GM18870 (cell line): ENCODE results near the gene THBS1.

ENCODE experiments used
- ATAC-seq: cut with Tn5 transposase; IDR thresholded peaks from one replicate; pipeline ENCODE4 v1.9.1; 2021; ENCODE audit warnings: moderate library complexity; ENCODE audit not compliant: unreplicated experiment

Gene THBS1

DNA sequence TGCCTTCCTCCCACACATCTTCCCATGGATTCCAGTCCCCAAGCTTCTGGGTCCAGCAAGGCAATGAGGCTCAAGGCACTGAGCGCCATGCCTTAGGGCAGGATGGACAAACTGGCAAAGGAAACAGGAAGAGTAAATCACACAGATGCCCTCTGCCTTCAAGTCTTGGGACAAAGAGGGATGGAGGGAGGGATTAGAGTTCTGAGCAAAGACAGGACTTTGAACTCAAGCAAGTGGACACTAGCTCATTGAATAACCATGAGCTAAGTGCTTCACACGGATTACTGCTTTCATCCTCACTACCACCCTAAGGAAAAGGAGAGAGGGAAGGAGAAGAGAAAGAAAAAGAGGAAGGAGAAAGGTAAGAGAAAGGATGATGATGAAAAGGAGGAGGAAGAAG lies 7.6 kb upstream of the THBS1 start:
- ATAC-seq, result no peak

DNA sequence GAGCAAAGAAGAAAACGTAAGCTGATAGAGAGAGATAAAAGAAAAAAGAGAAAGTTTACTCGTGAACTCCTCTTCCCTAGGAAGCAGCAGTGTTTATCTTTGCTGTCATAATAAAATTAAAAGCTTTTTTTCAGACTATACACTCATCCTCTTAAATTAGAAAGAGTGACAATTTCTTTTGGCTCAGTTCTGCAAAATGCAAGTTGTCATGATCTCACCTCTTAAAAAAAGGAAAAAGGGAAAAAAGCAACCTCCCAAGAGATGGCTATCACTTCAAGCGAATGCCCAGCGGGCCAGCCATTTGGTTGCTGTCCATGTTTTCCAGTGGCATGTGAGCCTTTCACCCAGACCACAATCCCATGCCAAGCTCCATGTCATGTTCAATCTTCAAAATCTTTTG lies 7.0 kb upstream of the THBS1 start:
- no peak for ATAC-seq

- ATAC-seq, result no peak
These were observed 6.5 kb upstream of the THBS1 start for GRCh38 chr15:39574427-39574826.

DNA sequence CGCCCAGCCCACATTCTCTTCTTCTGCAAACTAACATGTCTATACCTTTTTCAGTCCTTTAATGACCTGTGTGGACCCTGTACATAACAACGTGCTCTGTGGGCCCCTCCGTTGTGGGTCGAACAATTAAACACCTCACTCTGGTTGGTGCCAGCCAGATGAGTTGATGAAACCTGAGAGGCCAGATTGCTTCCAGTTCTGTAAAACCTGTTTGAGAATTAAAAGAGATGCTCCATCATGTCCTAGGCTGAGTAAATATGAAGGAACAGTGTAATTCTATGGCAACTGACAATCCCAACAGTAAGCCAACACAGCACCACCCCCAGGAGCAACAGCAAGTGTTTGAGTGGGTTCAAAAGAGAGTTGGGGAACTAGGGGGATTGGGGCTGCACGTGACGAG lies 5.7 kb upstream of the THBS1 start:
- ATAC-seq, result no peak

- no peak for ATAC-seq
These were observed 1.9 kb upstream of the THBS1 start for GRCh38 chr15:39578851-39579486.

GRCh38 chr15:39579487-39580116 lies 1.3 kb upstream of the THBS1 start:
- no peak for ATAC-seq

DNA sequence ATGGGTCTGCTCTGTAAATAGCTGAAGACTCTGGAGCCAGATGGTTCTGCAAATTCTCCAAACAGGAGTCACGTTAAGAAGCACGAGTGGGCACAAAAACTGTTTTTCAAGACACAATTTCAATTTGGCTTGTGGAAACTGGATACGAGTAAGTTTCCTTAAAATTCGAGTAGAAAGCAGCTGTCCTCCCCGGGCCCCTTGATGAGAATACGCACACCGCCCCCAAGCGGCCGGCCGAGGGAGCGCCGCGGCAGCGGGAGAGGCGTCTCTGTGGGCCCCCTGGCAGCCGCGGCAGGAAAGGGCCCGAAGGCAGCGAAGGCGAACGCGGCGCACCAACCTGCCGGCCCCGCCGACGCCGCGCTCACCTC lies 778 bp upstream of the THBS1 start:
- no peak for ATAC-seq

GRCh38 chr15:39581242-39581792 lies 438 bp downstream of the THBS1 start:
- ATAC-seq, result no peak

DNA sequence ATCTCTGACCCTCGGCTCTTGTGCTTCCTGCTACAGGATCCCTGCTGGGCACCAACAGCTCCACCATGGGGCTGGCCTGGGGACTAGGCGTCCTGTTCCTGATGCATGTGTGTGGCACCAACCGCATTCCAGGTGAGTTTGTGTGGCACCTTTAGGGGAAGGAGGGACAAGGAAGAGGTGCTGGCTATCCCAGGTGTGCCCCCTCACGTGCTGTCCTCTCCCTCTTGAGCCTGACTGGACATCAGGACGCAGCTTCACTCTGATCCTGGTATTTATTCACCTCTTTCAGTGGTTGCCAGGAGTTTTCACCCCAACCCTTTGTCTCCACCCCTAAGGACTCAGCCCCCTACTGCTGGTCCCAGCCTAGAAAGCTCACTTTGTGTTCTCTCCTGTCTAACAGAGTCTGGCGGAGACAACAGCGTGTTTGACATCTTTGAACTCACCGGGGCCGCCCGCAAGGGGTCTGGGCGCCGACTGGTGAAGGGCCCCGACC lies 960 bp downstream of the THBS1 start:
- ATAC-seq, result no peak

DNA sequence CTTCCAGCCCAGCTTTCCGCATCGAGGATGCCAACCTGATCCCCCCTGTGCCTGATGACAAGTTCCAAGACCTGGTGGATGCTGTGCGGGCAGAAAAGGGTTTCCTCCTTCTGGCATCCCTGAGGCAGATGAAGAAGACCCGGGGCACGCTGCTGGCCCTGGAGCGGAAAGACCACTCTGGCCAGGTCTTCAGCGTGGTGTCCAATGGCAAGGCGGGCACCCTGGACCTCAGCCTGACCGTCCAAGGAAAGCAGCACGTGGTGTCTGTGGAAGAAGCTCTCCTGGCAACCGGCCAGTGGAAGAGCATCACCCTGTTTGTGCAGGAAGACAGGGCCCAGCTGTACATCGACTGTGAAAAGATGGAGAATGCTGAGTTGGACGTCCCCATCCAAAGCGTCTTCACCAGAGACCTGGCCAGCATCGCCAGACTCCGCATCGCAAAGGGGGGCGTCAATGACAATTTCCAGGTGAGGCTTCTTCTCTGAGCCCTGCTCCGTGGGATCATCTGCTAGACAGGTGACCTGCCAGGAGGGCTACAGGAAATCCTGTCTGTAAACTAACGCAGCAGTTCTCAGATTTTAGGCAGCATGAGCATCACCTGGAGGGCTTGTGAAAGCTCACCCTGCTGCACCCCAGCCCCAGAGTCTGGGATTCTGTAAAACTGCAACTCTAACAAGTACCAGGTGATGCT lies 1.6 kb downstream of the THBS1 start:
- no peak for ATAC-seq

DNA sequence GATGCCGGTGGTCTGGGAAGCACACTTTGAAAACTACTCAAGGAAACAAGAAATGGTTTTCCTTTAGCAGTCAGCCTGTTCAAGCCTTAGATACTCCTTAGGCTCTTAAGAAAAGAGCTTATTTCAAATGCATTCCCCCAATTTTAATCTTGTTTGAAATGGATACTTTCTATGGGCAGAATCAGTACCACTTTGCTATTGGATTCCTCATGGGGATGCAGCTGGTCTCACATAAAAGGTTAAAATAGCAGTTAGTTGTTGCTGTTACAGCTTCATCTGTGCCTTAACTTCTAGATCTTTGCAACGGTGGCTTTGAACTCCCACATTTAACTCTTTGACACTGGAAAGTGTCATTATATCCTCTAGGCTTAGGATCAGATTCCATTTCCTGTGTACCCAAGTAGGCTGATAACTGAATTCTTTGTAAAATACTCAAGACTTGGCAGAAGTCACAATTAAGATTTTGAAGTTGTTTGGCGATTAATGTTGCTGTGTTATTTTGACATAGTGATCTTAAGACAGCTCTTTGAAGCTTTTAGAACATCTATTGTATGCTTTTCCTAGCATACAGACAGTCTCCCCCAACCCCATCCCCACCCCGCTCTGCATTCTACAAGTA lies 2.2 kb downstream of the THBS1 start:
- ATAC-seq, result no peak

- ATAC-seq, result no peak
These were observed 2.9 kb downstream of the THBS1 start for GRCh38 chr15:39583596-39584265.

GRCh38 chr15:39584266-39584659 lies 3.4 kb downstream of the THBS1 start:
- no peak for ATAC-seq

DNA sequence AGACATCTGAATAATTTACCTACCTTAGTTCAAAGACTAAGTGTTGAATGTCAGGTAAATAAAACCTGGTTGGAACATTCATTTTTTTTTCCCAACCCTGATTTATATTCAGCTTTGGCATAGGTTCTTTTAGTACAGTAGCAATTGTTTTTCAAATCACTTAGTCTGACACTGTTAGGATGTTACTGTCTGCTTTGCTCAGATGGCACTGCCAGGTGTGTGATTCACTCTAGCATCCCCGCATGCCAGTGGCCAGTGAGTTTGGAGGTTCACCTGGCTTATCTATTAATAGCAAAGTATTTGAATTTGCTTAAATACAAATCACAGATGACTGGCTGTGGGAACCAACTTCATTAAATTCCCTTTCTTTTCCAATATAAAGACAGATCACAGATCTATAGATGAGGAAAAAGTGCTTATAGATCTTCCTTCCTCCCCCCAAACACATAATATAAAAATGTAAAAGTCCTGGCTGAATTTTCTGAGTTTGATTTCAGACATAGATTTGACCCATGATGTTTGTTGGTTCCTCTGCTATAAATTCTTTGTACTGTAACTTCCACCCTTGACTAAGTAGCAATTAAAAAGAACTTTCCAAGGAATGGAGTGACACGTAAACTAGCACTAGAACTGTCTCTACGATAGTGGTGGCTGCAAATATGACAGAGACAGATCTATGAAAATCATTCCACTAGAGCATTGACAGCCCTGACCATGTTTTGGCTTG lies 3.9 kb downstream of the THBS1 start:
- no peak for ATAC-seq

DNA sequence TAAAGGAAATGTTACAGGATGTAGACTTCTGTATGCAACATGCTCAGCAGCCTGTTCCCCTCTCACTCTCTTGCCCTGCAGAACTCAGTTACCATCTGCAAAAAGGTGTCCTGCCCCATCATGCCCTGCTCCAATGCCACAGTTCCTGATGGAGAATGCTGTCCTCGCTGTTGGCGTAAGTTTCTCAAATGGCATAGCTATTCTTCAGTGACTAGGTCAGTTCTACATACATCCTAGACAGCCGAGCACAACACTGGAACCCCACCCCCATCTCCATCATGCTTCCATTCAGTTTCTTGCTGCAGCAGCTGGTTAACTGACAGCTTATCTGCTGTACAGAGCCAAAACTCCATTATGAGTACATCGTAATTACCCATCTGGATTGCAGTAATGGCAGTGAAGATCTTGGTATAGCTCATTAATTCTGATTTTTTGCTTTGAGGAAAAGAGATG lies 4.5 kb downstream of the THBS1 start:
- ATAC-seq, result no peak

DNA sequence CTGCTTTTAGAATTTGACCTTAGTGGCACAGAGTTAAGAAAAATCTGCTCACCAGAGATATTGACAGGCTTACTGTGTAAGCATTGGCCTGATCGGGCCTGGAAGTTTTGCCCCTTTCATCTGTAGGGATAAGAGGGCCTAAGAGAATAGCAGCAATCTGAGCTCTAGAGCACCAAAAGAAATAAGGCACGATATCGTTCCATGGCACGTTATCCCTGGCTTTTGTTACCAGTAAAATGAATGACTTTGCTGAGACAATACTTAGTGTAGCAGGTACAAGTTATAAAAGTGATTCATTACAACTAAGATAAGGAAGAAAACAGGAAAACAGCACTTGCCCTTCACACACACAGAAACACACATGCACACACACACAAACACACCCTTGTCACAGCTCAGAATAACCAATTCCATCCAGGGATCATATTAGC lies 5.0 kb downstream of the THBS1 start:
- ATAC-seq, result no peak

GRCh38 chr15:39586387-39587095 lies 5.7 kb downstream of the THBS1 start:
- no peak for ATAC-seq

DNA sequence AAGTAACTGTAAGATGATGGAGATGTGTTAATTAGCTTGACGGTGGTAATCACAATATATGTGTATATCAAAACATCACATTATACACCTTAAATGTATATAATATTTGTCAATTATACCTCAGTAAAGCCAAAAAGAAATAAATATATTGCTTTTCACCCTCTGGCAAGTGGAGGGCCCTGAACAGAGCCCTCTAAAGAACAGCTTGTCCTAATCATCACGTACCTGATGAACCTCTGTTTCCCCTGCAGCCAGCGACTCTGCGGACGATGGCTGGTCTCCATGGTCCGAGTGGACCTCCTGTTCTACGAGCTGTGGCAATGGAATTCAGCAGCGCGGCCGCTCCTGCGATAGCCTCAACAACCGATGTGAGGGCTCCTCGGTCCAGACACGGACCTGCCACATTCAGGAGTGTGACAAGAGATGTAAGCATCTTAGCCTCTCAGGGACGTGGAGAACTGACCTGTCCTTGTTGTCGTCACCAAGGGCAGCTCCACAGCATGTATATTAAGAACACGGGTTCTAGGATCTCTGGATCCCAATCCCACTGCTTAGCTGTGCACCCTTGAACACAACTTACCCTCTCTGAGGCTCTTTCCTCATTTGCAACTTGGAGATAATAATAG lies 6.3 kb downstream of the THBS1 start:
- ATAC-seq, result no peak
